Iris pigment epithelial cell (primary cell): ENCODE measurements around the gene RAP1GAP2.
"Not testable (repeated sequence)": the region's sequence is repeated elsewhere in the genome, so short reads cannot be mapped to it uniquely, and the experiment has no call there.

Source experiments
- DNase-seq: peaks from one replicate; pipeline ENCODE4 v3.0.0-alpha.2; 2011; ENCODE audit warnings: low read depth

Gene RAP1GAP2

GRCh38 chr17:3043737-3044365 is 247.6 kb downstream of the RAP1GAP2 start:
- DNase-seq = no peak

GRCh38 chr17:3046753-3047152 is 250.5 kb downstream of the RAP1GAP2 start:
- DNase-seq = no peak

DNA sequence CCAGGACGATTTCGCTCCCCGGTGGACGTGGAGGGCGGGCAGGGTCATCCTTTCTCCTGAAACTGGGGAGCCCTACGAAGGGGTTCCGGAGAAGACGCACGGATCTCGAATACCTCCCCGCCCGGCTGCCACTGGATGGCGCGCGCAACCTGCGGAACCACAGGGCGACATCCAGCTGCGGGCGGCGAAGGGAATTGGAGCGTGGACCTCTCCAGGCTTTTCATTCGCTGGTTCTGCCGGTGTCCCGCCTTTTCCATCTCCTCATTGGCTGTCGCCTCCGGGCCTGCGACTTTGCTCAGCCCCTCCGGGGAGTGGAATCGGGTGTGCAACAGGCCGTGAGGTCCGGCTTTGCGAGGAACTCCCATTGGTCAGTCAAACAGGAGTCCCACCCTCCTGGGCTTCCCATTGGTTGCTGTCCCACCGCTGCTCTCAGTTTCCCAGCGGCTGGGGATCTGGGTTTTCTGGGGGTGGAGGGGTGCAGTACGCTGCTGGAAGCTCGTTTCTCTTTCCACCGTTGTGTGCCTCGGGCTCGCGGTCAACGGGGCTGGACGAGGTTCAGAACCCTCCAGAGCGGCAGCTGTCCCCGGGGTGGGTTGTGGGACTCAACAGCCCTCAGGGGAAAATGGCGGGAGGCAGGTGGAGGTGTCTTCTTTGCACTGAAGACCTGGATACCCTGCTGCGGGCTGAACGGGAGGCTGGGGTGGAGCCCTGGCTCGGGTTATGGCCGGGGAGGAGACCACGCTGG is 252.7 kb downstream of the RAP1GAP2 start:
- peak; percentile 97 for DNase-seq

DNA sequence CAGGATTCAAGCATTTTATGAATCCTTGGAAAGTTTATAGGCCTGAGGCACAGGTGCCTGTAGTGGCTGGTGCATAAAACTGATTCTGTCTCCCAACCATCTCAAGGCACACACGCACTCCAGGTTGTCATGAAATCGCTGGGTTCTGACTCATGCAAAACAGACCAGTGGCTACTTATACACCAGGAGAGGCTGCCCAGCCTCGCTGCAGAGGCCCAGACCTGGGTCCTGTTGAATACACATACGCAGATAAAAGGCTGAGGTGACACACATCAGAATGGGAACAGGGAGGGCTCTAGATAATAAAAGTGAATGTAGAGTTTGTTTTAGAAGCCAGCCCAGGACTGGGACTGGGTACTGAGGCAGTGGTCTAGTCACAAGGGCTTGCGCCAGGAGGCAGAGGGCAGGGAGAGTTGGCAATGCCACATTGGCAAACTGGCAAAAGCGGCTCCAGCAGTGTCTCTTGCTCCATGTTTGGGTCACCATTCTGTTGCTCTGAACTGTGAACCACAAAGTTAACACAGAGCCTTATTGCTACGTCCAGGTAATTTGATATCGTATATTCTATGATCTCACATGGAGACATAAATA is 253.6 kb downstream of the RAP1GAP2 start:
- peak; percentile 29 for DNase-seq

- not testable (repeated sequence) for DNase-seq
Measured at GRCh38 chr17:3054868-3055267, 258.6 kb downstream of the RAP1GAP2 start.

DNA sequence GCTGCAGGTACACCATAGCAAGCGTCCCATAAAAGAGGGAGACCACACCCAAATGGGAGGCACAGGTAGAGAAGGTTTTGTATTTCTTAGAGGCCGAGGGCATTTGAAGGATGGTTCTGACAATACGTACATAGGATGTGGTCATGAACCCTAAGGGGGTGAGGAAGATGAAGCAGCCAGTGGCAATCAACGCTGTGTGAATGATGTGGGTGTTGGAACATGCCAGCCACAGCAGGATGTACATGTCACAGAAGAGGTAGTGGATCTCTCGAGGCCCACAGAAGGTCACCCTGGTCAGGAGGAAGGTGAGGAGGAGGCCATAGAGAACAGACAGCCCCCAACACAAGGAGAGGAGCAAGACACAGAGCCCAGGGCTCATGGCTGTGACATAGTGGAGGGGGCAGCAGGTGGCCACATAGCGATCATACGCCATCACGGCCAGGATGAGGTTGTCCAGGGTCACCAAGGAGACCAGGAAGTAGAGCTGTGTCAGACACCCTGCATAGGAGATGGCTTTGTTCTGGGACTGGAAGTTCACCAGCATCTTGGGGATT is 266.7 kb downstream of the RAP1GAP2 start:
- DNase-seq = not testable (repeated sequence)

DNA sequence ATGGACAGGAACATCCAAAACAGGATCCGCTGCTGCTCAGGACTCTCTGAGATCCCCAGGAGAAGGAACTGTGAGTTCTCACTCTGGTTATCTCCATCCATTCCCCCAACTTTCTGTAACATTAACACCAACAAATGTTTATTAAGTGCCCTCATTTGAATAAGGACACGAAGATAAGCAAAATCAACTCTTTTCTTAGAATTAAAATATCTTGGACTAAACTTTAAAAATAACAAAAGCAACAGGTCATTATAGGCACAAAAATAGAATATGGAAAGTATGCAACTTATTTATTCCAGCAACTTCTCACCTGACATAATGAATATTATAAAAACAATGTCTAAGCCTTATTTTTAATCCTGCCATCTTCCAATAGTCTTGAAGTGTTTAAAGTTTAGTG is 267.3 kb downstream of the RAP1GAP2 start, which contains the start of gene OR1D5:
TSS of gene OR1D5 (minus strand) at position 101 of the 400 bp plus-strand sequence. CDS start at position 101, 0 bp downstream.
- DNase-seq = not testable (repeated sequence)

DNA sequence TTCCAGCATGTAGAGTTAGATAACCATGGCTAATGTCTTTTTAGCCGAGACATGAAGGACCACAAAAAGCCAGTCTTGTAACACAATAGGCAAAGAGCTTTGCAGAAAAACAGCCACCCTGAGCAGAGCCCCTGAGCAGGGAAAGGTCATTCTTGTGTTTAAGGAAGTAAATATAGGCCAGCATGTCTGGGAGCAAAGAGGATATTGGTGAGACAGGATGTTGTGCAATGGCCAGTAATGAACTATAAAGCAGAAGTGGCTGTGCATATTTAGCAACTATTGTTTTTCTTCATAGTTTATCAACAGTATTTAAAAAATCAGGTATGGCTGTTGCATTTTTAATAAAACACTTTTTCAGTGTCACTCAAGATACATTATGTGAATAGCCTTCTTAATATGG is 269.0 kb downstream of the RAP1GAP2 start:
- DNase-seq = peak; percentile 49

- DNase-seq = not testable (repeated sequence)
Measured at GRCh38 chr17:3073850-3074249, 277.6 kb downstream of the RAP1GAP2 start.
